GM18907 (cell line): ENCODE results near the gene TLL1.

ENCODE experiments used
- ATAC-seq: cut with Tn5 transposase; IDR thresholded peaks from one replicate; pipeline ENCODE4 v1.9.1; 2021; ENCODE audit warnings: mild to moderate bottlenecking, moderate library complexity; ENCODE audit not compliant: unreplicated experiment

The TLL1 gene

DNA sequence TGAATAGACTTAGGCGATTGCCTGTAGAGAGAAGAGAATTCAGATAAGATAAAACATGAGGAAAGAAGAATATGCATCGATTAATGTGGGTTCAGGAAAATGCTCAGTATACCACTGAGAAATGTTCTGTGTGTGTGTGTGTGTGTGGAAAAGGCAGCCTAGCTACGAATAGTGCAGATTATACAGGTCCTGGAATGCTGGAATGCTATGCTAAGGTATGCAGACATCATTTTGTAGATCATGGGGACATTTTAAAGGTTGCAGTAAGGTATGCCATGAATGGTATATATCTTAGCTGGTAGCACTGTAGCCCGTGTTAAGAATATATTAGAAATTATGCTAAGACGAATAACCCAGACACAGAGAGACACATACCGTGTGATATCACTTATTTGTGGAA, 267.9 kb downstream of the TLL1 start:
- no peak for ATAC-seq

DNA sequence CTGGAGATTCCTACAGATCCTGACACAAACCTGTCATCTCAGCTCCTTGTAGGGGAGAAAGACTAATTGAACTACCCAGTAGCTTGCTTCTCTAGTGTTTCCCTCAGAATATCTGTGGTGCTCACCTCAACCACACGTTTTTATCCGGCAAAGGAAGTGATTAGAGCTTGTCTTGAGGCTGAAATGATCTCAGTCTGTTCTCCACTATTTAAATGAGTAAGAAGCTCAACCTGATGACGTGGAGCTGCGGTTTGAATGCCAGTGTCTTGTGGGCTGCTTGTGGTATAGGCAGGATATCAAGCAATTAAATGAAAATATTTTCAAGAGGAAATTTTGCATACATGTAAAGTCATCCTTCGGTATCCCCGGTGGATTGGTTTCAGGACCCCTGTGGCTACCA, 270.2 kb downstream of the TLL1 start:
- ATAC-seq = no peak

DNA sequence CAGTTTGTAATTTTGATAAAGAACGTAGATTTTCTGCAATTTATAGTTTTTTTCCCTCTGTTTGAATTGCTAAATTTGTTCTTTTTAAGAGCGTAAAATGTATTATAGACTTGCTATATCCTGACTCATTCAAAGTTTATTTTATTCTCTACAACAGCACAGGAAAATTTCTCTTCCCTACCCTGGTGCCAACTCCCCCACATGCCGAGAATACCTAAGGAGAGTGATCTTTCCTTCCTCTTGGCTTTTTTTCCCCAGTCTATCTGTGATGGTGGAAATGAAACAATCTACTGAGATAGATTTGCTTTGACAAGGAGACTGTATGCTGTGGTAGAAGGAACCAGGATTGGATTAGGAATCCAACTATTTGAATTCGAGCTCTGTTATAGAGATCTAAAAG, 271.6 kb downstream of the TLL1 start:
- no peak for ATAC-seq

DNA sequence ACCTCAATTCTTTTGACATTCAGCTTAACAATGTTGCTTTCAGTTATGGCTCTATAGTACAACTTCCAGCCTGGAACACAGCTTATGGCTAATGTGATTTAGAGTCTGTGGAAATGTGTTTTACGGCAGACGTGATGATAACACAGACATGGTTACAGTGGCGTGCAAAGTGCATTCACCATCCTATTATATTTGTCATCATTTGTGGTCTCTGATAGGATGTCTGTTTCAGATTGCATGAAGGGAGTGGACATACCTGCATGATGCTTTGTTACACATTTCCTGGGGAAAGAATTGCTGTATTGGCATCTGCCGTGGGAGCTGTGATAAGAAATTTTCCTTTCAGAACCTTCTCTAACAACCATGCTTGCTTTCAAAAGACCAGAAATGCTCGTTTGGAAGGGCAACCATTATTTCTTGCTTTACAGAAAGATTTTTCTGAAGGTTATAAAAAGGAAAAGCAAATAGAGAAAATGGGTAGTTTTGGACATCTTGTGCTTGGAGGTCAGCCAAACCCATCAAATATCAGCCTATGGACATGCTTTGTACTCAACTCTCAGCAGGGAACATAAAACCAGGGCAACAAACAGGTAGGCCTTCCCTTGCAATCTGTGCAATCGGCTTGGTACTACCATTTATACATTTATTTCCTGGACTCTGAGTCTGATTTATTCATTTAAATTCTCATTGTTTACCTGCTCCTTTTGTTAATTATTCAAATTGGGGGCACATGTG, 273.9 kb downstream of the TLL1 start:
- ATAC-seq = no peak
